ENCODE measurements around the gene HAUS5. TPM values are rescaled to one million over a fixed set of nuclear protein-coding genes. Genes with fewer than 3 reads are reported as not detected.

The HAUS5 gene
- total and polyA plus RNA-seq, 2 experiments from 2014 or later = 4.9 to 12.6 TPM

DNA sequence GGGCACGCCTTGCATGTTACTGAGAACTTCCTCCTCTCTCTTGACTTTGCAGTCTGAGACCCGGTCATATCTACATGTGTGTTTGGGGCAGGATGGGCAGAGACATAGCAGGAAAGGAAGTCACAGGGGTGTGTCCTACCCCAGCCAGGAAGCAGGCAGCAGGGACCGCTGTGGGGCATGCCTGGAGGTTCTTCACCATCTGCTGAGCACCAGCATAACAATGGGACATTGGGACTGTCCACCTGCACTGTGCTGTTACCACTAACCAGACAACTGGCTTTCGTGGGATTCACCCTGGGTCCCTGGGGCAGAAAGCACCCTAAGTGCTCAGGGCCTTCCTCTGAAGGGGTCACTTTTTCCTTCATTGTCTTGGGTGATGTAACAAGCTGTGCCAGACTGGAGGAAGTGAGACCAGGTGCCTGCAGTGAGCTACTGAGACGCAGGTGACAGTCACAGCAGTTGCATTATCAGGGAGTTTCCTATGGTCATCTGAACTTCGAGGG lies 2.6 kb upstream of the HAUS5 start:
- Histone ChIP-seq H3K9me2 (replicated peaks; ENCODE audit: insufficient read depth) (no peaks in the 10 kb centered on the region), H3K4me1 (ENCODE audit: insufficient read depth) (no peaks in the 10 kb centered on the region), H3K36me3 (replicated peaks; ENCODE audit: insufficient read depth, low read depth) (no peaks in the 10 kb centered on the region), H3K27me3 (no peaks in the 10 kb centered on the region), H2AFZ (no peak overlapping the region), H3K9me3 (ENCODE audit: low read depth) (no peaks in the 10 kb centered on the region), H3K27ac (no peak overlapping the region), H3K4me3 (no peak overlapping the region), H3K4me2 (no peak overlapping the region), H3K79me2 (no peaks in the 10 kb centered on the region), H4K20me1 (ENCODE audit: insufficient read depth, poor library complexity, severe bottlenecking) (no peaks in the 10 kb centered on the region)
- WGBS (ENCODE audit: low lambda C conversion rate, missing lambda C conversion rate) = 82% methylated on average over 6 of the region's 6 CpGs
- DNase-seq (ENCODE audit: low spot score) = no peak
- TF ChIP-seq EZH2phosphoT487 (IDR thresholded peaks at IDR 0.05; ENCODE audit: low read depth, severe bottlenecking, unreplicated experiment) (no peak), EZH2 (IDR thresholded peaks at IDR 0.05; ENCODE audit: borderline replicate concordance) (no peak), CTCF (IDR thresholded peaks at IDR 0.05; ENCODE audit: poor library complexity) (no peak)

- H3K79me2 ChIP-seq = no peaks in the 10 kb centered on the region
- DNase-seq (ENCODE audit: low spot score) = no peak
- H3K9me2 ChIP-seq (replicated peaks; ENCODE audit: insufficient read depth) = no peaks in the 10 kb centered on the region
- H4K20me1 ChIP-seq (ENCODE audit: insufficient read depth, poor library complexity, severe bottlenecking) = no peaks in the 10 kb centered on the region
- no peak overlapping the region for H3K4me3 ChIP-seq
- H3K9me3 ChIP-seq (ENCODE audit: low read depth) = no peaks in the 10 kb centered on the region
- no peaks in the 10 kb centered on the region for H3K4me1 ChIP-seq (ENCODE audit: insufficient read depth)
- H3K4me2 ChIP-seq = peak overlapping the region; percentile 92
- H3K27me3 ChIP-seq = no peaks in the 10 kb centered on the region
- peak overlapping the region; percentile 72 for H2AFZ ChIP-seq
- 44% methylated on average over 9 of the region's 9 CpGs for WGBS (ENCODE audit: low lambda C conversion rate, missing lambda C conversion rate)
- no peaks in the 10 kb centered on the region for H3K36me3 ChIP-seq (replicated peaks; ENCODE audit: insufficient read depth, low read depth)
- H3K27ac ChIP-seq = no peak overlapping the region
- TF ChIP-seq EZH2phosphoT487 (IDR thresholded peaks at IDR 0.05; ENCODE audit: low read depth, severe bottlenecking, unreplicated experiment) (no peak), EZH2 (IDR thresholded peaks at IDR 0.05; ENCODE audit: borderline replicate concordance) (no peak), CTCF (IDR thresholded peaks at IDR 0.05; ENCODE audit: poor library complexity) (no peak)
Measured at GRCh38 chr19:35612224-35612558, 344 bp upstream of the HAUS5 start.

GRCh38 chr19:35613574-35613973 lies 1.0 kb downstream of the HAUS5 start:
- H3K9me3 ChIP-seq (ENCODE audit: low read depth) = no peaks in the 10 kb centered on the region
- H3K4me1 ChIP-seq (ENCODE audit: insufficient read depth) = no peaks in the 10 kb centered on the region
- no peaks in the 10 kb centered on the region for H3K36me3 ChIP-seq (replicated peaks; ENCODE audit: insufficient read depth, low read depth)
- no peaks in the 10 kb centered on the region for H4K20me1 ChIP-seq (ENCODE audit: insufficient read depth, poor library complexity, severe bottlenecking)
- H3K27ac ChIP-seq = no peak overlapping the region
- TF ChIP-seq EZH2 (IDR thresholded peaks at IDR 0.05; ENCODE audit: borderline replicate concordance) (no peak), EZH2phosphoT487 (IDR thresholded peaks at IDR 0.05; ENCODE audit: low read depth, severe bottlenecking, unreplicated experiment) (no peak), CTCF (IDR thresholded peaks at IDR 0.05; ENCODE audit: poor library complexity) (no peak)
- H3K4me3 ChIP-seq = no peak overlapping the region
- WGBS (ENCODE audit: low lambda C conversion rate, missing lambda C conversion rate) = 100% methylated on average over 1 of the region's 1 CpG
- DNase-seq (ENCODE audit: low spot score) = no peak
- H3K79me2 ChIP-seq = no peaks in the 10 kb centered on the region
- no peaks in the 10 kb centered on the region for H3K9me2 ChIP-seq (replicated peaks; ENCODE audit: insufficient read depth)
- H3K4me2 ChIP-seq = peak overlapping the region; percentile 92
- H3K27me3 ChIP-seq = no peaks in the 10 kb centered on the region
- H2AFZ ChIP-seq = no peak overlapping the region

- 98% methylated on average over 17 of the region's 17 CpGs for WGBS (ENCODE audit: low lambda C conversion rate, missing lambda C conversion rate)
- no peaks in the 10 kb centered on the region for H3K79me2 ChIP-seq
- no peak overlapping the region for H3K4me2 ChIP-seq
- H3K36me3 ChIP-seq (replicated peaks; ENCODE audit: insufficient read depth, low read depth) = no peaks in the 10 kb centered on the region
- no peaks in the 10 kb centered on the region for H3K9me3 ChIP-seq (ENCODE audit: low read depth)
- no peak for TF ChIP-seq EZH2 (IDR thresholded peaks at IDR 0.05; ENCODE audit: borderline replicate concordance)
- no peak for TF ChIP-seq CTCF (IDR thresholded peaks at IDR 0.05; ENCODE audit: poor library complexity)
- TF ChIP-seq EZH2phosphoT487 (IDR thresholded peaks at IDR 0.05; ENCODE audit: low read depth, severe bottlenecking, unreplicated experiment) = no peak
- H3K27ac ChIP-seq = no peak overlapping the region
- no peaks in the 10 kb centered on the region for H3K9me2 ChIP-seq (replicated peaks; ENCODE audit: insufficient read depth)
- no peaks in the 10 kb centered on the region for H4K20me1 ChIP-seq (ENCODE audit: insufficient read depth, poor library complexity, severe bottlenecking)
- no peak overlapping the region for H3K4me3 ChIP-seq
- no peaks in the 10 kb centered on the region for H3K4me1 ChIP-seq (ENCODE audit: insufficient read depth)
- DNase-seq (ENCODE audit: low spot score) = no peak
- no peaks in the 10 kb centered on the region for H3K27me3 ChIP-seq
- no peak overlapping the region for H2AFZ ChIP-seq
Measured at GRCh38 chr19:35615036-35615435, 2.5 kb downstream of the HAUS5 start.
